Measurements from ENCODE around the gene TAF15.
A peak's percentile ranks its signal among the peaks of the same experiment; 100 is the strongest.

TAF15 gene

GRCh38 chr17:35788477-35789368 lies 20.6 kb upstream of the TAF15 start:
- DNase-seq: peak in 1 of 14 donors; percentile 9

- DNase-seq: no peak
Observed at GRCh38 chr17:35790841-35791240, 18.4 kb upstream of the TAF15 start.

- DNase-seq: no peak
Observed at GRCh38 chr17:35791681-35792350, 17.5 kb upstream of the TAF15 start.

- DNase-seq: peak in 2 of 14 donors; percentile 21 to 44
Observed at GRCh38 chr17:35793257-35793656, 16.0 kb upstream of the TAF15 start.

GRCh38 chr17:35795007-35795870 lies 14.0 kb upstream of the TAF15 start, which contains the start of gene MMP28:
TSS of gene MMP28 (minus strand) at chr17:35795641. CDS start at chr17:35795377, 264 bp downstream.
- peak in 2 of 14 donors; percentile 19 to 30 for DNase-seq

- DNase-seq: no peak
Observed at GRCh38 chr17:35795871-35796265, 13.4 kb upstream of the TAF15 start.

GRCh38 chr17:35796942-35797341 lies 12.3 kb upstream of the TAF15 start:
- DNase-seq: no peak

GRCh38 chr17:35797370-35797769 lies 11.9 kb upstream of the TAF15 start:
- no peak for DNase-seq

- DNase-seq: no peak
Observed at GRCh38 chr17:35797918-35798317, 11.4 kb upstream of the TAF15 start.

GRCh38 chr17:35799942-35800341 lies 9.3 kb upstream of the TAF15 start:
- DNase-seq: peak in 10 of 14 donors; percentile 30 to 95 (median 68)

GRCh38 chr17:35801583-35802224 lies 7.6 kb upstream of the TAF15 start:
- DNase-seq: peak in 9 of 14 donors; percentile 47 to 79 (median 63)

- peak in 5 of 14 donors; percentile 25 to 47 (median 29) for DNase-seq
Observed at GRCh38 chr17:35804658-35805192, 4.6 kb upstream of the TAF15 start.

GRCh38 chr17:35807371-35808144 lies 1.7 kb upstream of the TAF15 start:
- DNase-seq: no peak

GRCh38 chr17:35808240-35808961 lies 883 bp upstream of the TAF15 start:
- DNase-seq: no peak

- no peak for DNase-seq
Observed at GRCh38 chr17:35809855-35810461, 674 bp downstream of the TAF15 start.

- no peak for DNase-seq
Observed at GRCh38 chr17:35811759-35812158, 2.5 kb downstream of the TAF15 start.

- no peak for DNase-seq
Observed at GRCh38 chr17:35812456-35812855, 3.2 kb downstream of the TAF15 start.

- no peak for DNase-seq
Observed at GRCh38 chr17:35816723-35817122, 7.4 kb downstream of the TAF15 start.

GRCh38 chr17:35817196-35817595 lies 7.9 kb downstream of the TAF15 start:
- no peak for DNase-seq

GRCh38 chr17:35819455-35819854 lies 10.2 kb downstream of the TAF15 start:
- DNase-seq: no peak

All from C1 segment of cervical spinal cord (tissue), 14 donors.